NCI-H2171 (cell line): ENCODE results near the gene LRRC63.

Experiments
- DNase-seq: peaks from one replicate; lab custom pipeline; 2025; lab: John Stamatoyannopoulos, UW

Gene LRRC63

GRCh38 chr13:46311217-46311616, 99.5 kb downstream of the LRRC63 start:
- no peak for DNase-seq

- DNase-seq = no peak
Observed at GRCh38 chr13:46313024-46313423, 101.3 kb downstream of the LRRC63 start.

- no peak for DNase-seq
Observed at GRCh38 chr13:46313432-46314257, 101.9 kb downstream of the LRRC63 start.

GRCh38 chr13:46314587-46314986, 102.9 kb downstream of the LRRC63 start:
- no peak for DNase-seq

GRCh38 chr13:46315036-46315435, 103.3 kb downstream of the LRRC63 start:
- no peak for DNase-seq

- DNase-seq = no peak
Observed at GRCh38 chr13:46315491-46316075, 103.9 kb downstream of the LRRC63 start.

GRCh38 chr13:46317120-46317519, 105.4 kb downstream of the LRRC63 start:
- DNase-seq = no peak

GRCh38 chr13:46318986-46319385, 107.3 kb downstream of the LRRC63 start:
- DNase-seq = no peak

GRCh38 chr13:46320406-46320805, 108.7 kb downstream of the LRRC63 start:
- no peak for DNase-seq

- DNase-seq = no peak
Observed at GRCh38 chr13:46320821-46321220, 109.1 kb downstream of the LRRC63 start.

- no peak for DNase-seq
Observed at GRCh38 chr13:46321494-46322225, 109.9 kb downstream of the LRRC63 start.

- no peak for DNase-seq
Observed at GRCh38 chr13:46324976-46325375, 113.2 kb downstream of the LRRC63 start.
